Omental fat pad (tissue), 4 donors: Measurements from ENCODE around the gene HOXB3. TPM values are rescaled to one million over a fixed set of nuclear protein-coding genes. Genes with fewer than 3 reads are reported as not detected.

Source experiments
- ATAC-seq: fragments of 150-250 bp; one replicate; pipeline ENCODE4 v1.9.1; 2016; ENCODE audit warnings: mild to moderate bottlenecking, moderate library complexity; ENCODE audit not compliant: low FRiP score
- DNase-seq: peaks from one replicate; pipeline ENCODE4 v3.0.0-alpha.2; 2019; ENCODE audit warnings: low spot score
- CTCF ChIP-seq, 3 donors: fragments of 450-650 bp; IDR thresholded peaks; one replicate each; pipeline ENCODE4 v1.5.1; 2016 to 2017; ENCODE audit warnings: antibody characterized with exemption in 3 of 3, mild to moderate bottlenecking in 3 of 3, moderate library complexity in 2 of 3
- total RNA-seq, 4 donors: library from RNA; depleted of rRNA; stranded (reverse); fragments of >200 nt; gene quantifications; one replicate each; pipeline ENCODE4 v1.1.0, GENCODE V29; 2016

Gene HOXB3
- total RNA-seq, 4 donors from 2014 or later: 4.8 to 30.3 (median 10.6) TPM

- no peak for ATAC-seq
- DNase-seq: no peak
- TF ChIP-seq CTCF (IDR thresholded peaks at IDR 0.05): no peak
These were observed 29.9 kb upstream of the HOXB3 start for GRCh38 chr17:48619826-48620449.

- peak; percentile 79 for ATAC-seq
- peak; percentile 78 for DNase-seq
- TF ChIP-seq CTCF (IDR thresholded peaks at IDR 0.05): peak in 2 of 3 donors; percentile 60 to 72
These were observed 28.3 kb upstream of the HOXB3 start for GRCh38 chr17:48618256-48618896.

- ATAC-seq: no peak
- no peak for TF ChIP-seq CTCF (IDR thresholded peaks at IDR 0.05)
- no peak for DNase-seq
These were observed 27.6 kb upstream of the HOXB3 start for GRCh38 chr17:48617471-48618255.

- ATAC-seq: no peak
These were observed 26.9 kb upstream of the HOXB3 start for GRCh38 chr17:48616717-48617470.

GRCh38 chr17:48615963-48616716, 26.1 kb upstream of the HOXB3 start:
- no peak for ATAC-seq
- DNase-seq: no peak
- TF ChIP-seq CTCF (IDR thresholded peaks at IDR 0.05): no peak

More at GRCh38 chr17:48616717-48617470, 26.9 kb upstream of the HOXB3 start:
- no peak for DNase-seq
- TF ChIP-seq CTCF (IDR thresholded peaks at IDR 0.05): no peak
